ENCODE measurements around the gene VAT1. TPM values are rescaled to one million over a fixed set of nuclear protein-coding genes. Genes with fewer than 3 reads are reported as not detected.
"Not testable (repeated sequence)": the region's sequence is repeated elsewhere in the genome, so short reads cannot be mapped to it uniquely, and the experiment has no call there.

VAT1 gene
- total RNA-seq, 4 donors from 2014 or later, result 209 to 329 (median 254) TPM

DNA sequence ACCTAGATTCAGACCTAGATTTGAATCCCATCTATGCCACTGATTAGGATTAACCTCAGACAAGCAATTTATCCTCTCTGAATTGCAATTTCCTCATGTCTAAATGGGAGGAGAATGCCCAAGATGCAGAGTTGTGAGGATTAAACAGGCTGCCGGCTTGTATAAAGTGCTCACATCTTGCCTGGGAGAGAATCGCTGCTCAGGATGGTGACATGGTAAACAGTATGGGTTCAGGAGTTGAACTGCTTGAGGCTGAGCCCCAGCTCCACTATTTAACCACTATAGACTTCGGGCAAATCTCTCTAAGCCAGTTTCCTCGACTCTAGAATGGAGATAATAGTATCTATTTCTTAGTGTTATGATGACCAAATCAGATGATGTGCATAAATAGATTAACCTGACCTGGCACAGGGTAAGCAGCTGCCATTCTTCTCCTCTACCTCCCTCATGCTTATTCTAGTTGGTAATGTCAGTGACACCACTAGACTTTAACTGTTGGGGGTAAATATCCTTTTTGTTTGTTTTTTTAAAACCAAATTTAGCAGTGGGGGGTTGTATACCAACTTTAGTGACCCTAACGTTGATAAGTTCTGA is 24.7 kb downstream of the VAT1 start:
- intact Hi-C loops (cut with DNase I; ENCODE audit: low total_unique reads), result loop anchor here (5.0 kb wide), 1 partner anchor 150 kb away; no protein-coding TSS in a partner anchor
- H3K4me3 ChIP-seq (ENCODE audit: low read depth, poor library complexity, severe bottlenecking), result no peak overlapping the region
- no peak for DNase-seq (ENCODE audit: low spot score in 2 of 2)
- TF ChIP-seq, protein P1, sequence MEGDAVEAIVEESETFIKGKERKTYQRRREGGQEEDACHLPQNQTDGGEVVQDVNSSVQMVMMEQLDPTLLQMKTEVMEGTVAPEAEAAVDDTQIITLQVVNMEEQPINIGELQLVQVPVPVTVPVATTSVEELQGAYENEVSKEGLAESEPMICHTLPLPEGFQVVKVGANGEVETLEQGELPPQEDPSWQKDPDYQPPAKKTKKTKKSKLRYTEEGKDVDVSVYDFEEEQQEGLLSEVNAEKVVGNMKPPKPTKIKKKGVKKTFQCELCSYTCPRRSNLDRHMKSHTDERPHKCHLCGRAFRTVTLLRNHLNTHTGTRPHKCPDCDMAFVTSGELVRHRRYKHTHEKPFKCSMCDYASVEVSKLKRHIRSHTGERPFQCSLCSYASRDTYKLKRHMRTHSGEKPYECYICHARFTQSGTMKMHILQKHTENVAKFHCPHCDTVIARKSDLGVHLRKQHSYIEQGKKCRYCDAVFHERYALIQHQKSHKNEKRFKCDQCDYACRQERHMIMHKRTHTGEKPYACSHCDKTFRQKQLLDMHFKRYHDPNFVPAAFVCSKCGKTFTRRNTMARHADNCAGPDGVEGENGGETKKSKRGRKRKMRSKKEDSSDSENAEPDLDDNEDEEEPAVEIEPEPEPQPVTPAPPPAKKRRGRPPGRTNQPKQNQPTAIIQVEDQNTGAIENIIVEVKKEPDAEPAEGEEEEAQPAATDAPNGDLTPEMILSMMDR (IDR thresholded peaks at IDR 0.05), result no peak
- no peak for TF ChIP-seq POLR2A (IDR thresholded peaks at IDR 0.05)
- WGBS, 2 donors, result 24 to 39% methylated on average over 5 of the region's 5 CpGs

DNA sequence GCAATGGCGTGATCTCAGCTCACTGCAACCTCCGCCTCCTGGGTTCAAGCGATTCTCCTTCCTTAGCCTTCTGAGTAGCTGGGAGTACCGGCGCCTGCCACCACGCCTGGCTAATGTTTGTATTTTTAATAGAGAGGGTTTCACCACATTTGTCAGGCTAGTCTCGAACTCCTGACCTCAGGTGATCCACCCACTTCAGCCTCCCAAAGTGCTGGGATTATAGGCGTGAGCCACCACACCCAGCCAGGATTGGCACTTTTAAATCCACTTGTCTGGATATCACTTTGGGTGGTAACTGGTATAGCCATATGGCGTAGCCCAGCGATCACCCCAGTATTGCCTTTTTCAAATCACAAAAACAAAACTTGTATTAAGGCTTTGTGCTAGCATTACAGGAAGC is 28.3 kb downstream of the VAT1 start:
- H3K4me3 ChIP-seq (ENCODE audit: low read depth, poor library complexity, severe bottlenecking); intact Hi-C loops (cut with DNase I; ENCODE audit: low total_unique reads); DNase-seq (ENCODE audit: low spot score in 2 of 2): not testable (repeated sequence)
- 85 to 86% methylated on average over 10 of the region's 10 CpGs for WGBS, 2 donors

DNA sequence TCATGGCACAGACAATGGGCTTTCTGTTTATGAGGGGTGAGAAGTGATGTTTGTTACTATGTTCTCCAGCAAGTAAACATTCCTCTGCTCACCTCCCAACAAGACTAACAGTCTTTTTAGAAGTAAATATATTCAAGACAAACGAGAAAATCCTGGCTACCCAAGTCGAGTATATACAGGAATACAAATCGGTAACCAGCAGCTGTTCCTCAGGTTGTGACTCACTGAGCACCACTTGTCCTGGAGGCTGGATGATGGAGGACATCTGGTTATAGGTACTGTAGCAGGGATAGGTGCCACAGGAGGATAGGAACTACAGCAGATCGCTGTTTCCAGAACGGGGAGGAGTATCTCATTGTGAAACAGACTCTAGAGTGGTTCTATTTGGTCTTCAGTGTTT is 29.3 kb downstream of the VAT1 start:
- no peak for TF ChIP-seq POLR2A (IDR thresholded peaks at IDR 0.05)
- TF ChIP-seq, protein P1 (IDR thresholded peaks at IDR 0.05), result no peak
- no peak for DNase-seq (ENCODE audit: low spot score in 2 of 2)
- intact Hi-C loops (cut with DNase I; ENCODE audit: low total_unique reads), result no loop called here
- 71 to 85% methylated on average over 5 of the region's 5 CpGs for WGBS, 2 donors
- H3K4me3 ChIP-seq (ENCODE audit: low read depth, poor library complexity, severe bottlenecking), result no peak overlapping the region

- no peak for TF ChIP-seq POLR2A (IDR thresholded peaks at IDR 0.05)
- TF ChIP-seq, protein P1 (IDR thresholded peaks at IDR 0.05), result no peak
- no peak overlapping the region for H3K4me3 ChIP-seq (ENCODE audit: low read depth, poor library complexity, severe bottlenecking)
- intact Hi-C loops (cut with DNase I; ENCODE audit: low total_unique reads), result no loop called here
- WGBS, 2 donors, result 91 to 95% methylated on average over 6 of the region's 6 CpGs
- no peak for DNase-seq (ENCODE audit: low spot score in 2 of 2)
Observed at GRCh38 chr17:42991471-42991870, 30.7 kb downstream of the VAT1 start.

DNA sequence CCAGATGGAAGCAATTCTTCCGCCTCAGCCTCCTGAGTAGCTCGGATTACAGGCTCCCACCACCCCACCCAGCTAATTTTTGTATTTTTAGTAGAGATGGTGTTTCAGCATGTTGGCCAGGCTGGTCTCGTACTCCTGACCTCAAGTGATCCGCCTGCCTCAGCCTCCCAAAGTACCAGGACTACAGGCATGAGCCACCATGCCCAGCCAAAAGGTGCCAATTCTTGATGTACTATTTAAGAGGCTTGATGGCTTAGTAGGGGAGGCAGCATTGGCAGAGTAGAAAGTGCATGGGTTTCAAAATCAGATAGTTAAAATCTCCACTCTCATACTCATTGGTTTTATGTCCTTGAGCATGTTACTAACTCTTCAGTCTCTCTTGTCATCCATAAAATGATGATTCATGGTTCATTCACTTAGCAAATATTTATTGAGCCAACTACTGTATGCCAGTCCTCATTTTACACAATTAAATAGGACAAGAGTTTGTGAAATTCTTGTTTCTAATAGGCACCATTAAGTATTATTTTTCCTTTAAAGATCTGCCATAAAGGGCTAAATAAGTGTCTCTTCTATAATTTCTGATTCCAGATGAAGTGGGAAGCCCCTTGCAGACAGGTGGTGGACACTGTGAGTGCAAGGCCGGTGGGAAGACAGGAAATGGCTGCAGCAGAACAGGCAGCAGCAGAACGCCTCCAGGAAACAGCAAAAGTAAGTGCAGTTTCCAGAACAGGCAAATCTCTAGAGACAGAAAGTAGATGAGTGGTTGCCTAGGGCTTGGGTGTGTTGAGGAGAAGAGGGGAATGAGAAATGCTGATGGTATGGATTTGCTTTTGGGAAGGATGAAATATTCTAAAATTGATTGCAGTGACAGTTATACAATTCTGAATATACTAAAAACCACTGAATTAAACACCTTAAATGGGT is 32.2 kb downstream of the VAT1 start:
- TF ChIP-seq, protein P1 (IDR thresholded peaks at IDR 0.05), result no peak
- no peak for TF ChIP-seq POLR2A (IDR thresholded peaks at IDR 0.05)
- DNase-seq (ENCODE audit: low spot score in 2 of 2), result no peak
- WGBS, 2 donors, result 82 to 90% methylated on average over 6 of the region's 6 CpGs
- H3K4me3 ChIP-seq (ENCODE audit: low read depth, poor library complexity, severe bottlenecking), result no peak overlapping the region
- intact Hi-C loops (cut with DNase I; ENCODE audit: low total_unique reads), result no loop called here

- no peak overlapping the region for H3K4me3 ChIP-seq (ENCODE audit: low read depth, poor library complexity, severe bottlenecking)
- TF ChIP-seq, protein P1 (IDR thresholded peaks at IDR 0.05), result no peak
- no peak for TF ChIP-seq POLR2A (IDR thresholded peaks at IDR 0.05)
- DNase-seq (ENCODE audit: low spot score in 2 of 2), result no peak
- intact Hi-C loops (cut with DNase I; ENCODE audit: low total_unique reads), result no loop called here
- 96% methylated on average over 5 of the region's 5 CpGs for WGBS, 2 donors
Observed at GRCh38 chr17:42989141-42989540, 33.0 kb downstream of the VAT1 start.

Measured in lower leg skin (tissue), 4 donors.